Measurements from ENCODE around the gene CHD1L. TPM values are rescaled to one million over a fixed set of nuclear protein-coding genes. Genes with fewer than 3 reads are reported as not detected.
A peak's percentile ranks its signal among the peaks of the same experiment; 100 is the strongest.
"Not testable (repeated sequence)": the region's sequence is repeated elsewhere in the genome, so short reads cannot be mapped to it uniquely, and the experiment has no call there.

The CHD1L gene
- total RNA-seq, 3 donors from 2014 or later = 33.8 to 40.0 (median 34.5) TPM

GRCh38 chr1:147235822-147236221 lies 6.7 kb upstream of the CHD1L start:
- TF ChIP-seq, protein P1, sequence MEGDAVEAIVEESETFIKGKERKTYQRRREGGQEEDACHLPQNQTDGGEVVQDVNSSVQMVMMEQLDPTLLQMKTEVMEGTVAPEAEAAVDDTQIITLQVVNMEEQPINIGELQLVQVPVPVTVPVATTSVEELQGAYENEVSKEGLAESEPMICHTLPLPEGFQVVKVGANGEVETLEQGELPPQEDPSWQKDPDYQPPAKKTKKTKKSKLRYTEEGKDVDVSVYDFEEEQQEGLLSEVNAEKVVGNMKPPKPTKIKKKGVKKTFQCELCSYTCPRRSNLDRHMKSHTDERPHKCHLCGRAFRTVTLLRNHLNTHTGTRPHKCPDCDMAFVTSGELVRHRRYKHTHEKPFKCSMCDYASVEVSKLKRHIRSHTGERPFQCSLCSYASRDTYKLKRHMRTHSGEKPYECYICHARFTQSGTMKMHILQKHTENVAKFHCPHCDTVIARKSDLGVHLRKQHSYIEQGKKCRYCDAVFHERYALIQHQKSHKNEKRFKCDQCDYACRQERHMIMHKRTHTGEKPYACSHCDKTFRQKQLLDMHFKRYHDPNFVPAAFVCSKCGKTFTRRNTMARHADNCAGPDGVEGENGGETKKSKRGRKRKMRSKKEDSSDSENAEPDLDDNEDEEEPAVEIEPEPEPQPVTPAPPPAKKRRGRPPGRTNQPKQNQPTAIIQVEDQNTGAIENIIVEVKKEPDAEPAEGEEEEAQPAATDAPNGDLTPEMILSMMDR (IDR thresholded peaks at IDR 0.05) = no peak
- peak; percentile 7 for ATAC-seq
- peak in 1 of 3 donors; percentile 55 for DNase-seq
- intact Hi-C loops (cut with DNase I, micrococcal nuclease) = no loop called here
- Histone ChIP-seq H3K36me3 (ENCODE audit: low read depth) (no peaks in the 10 kb centered on the region), H3K9me3 (no peaks in the 10 kb centered on the region), H3K4me3 (no peak overlapping the region), H3K4me1 (ENCODE audit: low read depth) (peaks cover 34% of the 10 kb centered on the region)

GRCh38 chr1:147236448-147236847 lies 6.0 kb upstream of the CHD1L start:
- intact Hi-C loops (cut with DNase I, micrococcal nuclease) = no loop called here
- TF ChIP-seq, protein P1 (IDR thresholded peaks at IDR 0.05) = no peak

DNA sequence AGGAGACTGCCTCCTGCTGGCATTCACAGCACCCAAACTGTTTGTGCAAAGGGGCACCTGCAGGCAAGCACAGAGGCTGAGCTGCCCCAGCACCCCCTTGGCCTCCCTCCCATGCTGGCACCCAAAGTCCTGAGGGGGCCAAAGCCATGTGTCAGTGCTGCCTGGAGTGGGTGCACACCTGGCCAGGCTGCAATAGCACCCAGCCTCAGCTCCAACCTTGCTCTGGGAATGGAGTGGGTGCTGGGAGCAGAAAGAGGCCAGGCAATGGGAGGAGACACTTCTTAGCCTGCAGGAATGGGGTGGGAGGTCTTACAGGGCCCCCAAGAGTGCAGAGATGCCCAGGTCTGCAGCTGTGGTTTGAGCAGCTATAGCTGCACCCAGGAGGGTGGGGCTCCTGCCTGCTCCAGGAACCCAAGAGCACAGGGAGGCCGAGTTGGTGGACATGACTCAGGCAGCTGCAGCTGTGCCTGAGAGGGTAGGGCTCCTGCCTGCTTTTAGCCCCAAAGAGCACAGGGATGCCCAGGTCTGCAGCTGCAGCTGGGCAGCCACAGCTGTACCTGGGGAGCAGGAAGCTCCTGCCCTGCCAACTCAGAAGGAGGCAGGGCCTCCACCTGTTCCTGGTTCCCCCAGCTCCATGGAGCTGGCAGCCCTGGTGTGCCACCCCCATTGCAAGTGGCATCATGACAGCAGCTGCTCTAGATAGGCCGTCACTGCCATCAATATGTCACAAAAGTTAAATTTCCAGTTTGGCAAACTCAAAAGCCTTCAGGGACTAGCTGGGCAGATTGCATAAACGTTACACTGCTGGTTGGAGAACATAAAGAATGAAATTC lies 5.3 kb upstream of the CHD1L start:
- peaks cover 34% of the 10 kb centered on the region for H3K4me1 ChIP-seq (ENCODE audit: low read depth)
- TF ChIP-seq, protein P1 (IDR thresholded peaks at IDR 0.05) = no peak
- no peak overlapping the region for H3K4me3 ChIP-seq
- no peaks in the 10 kb centered on the region for H3K36me3 ChIP-seq (ENCODE audit: low read depth)
- intact Hi-C loops (cut with DNase I, micrococcal nuclease) = no loop called here
- H3K9me3 ChIP-seq = no peaks in the 10 kb centered on the region
- ATAC-seq (peak; percentile 87), DNase-seq (peak; percentile 61 to 76 (median 67))

More at GRCh38 chr1:147236448-147236847, 6.0 kb upstream of the CHD1L start:
- DNase-seq (no peak), ATAC-seq (no peak)
- no peak overlapping the region for H3K4me3 ChIP-seq
- no peaks in the 10 kb centered on the region for H3K36me3 ChIP-seq (ENCODE audit: low read depth)
- peaks cover 34% of the 10 kb centered on the region for H3K4me1 ChIP-seq (ENCODE audit: low read depth)
- H3K9me3 ChIP-seq = no peaks in the 10 kb centered on the region

DNA sequence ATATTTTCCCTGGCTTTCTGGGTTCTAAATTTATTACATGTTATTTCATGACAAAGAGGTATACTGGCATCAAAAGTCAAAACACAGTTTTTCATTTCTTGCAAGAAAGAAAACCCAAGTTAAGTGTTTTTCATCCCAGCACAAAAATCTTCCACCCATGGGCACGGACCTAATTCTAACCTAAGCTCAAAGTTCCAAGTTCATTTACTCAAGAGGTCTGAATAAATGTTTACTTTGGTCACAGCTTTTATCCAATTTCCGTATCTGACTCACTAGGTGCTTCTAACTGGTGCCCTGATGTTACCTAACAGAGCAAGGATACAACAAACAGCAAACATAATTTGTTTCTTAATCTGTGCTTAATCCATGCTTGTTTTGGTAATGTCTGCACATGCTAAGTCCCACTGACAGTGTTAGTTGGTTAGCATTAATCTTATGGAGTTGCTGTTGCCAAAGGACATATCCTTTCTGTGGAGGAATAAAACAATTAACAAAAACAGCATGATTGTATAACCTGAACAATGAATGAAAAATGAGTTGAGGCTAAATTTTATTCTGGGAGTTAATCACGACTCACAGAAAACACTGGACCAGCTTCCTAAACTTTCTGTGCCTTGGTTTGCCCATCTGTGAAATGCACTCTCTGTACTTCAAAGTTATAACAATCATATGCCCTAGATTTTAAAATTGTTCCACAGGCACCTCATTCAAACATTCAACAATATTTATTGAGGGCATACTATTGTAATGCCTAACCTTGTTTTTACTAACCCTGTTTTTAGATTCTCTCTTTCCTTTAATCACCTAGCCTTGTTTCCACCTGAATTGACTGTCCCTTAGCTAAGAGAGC lies 4.2 kb upstream of the CHD1L start:
- TF ChIP-seq, protein P1 (IDR thresholded peaks at IDR 0.05) = no peak
- H3K9me3 ChIP-seq = no peaks in the 10 kb centered on the region
- H3K36me3 ChIP-seq (ENCODE audit: low read depth) = no peaks in the 10 kb centered on the region
- H3K4me3 ChIP-seq = no peak overlapping the region
- DNase-seq (no peak), ATAC-seq (peak; percentile 55)
- intact Hi-C loops (cut with DNase I, micrococcal nuclease) = no loop called here
- peaks cover 34% of the 10 kb centered on the region for H3K4me1 ChIP-seq (ENCODE audit: low read depth)

GRCh38 chr1:147238925-147239820 lies 3.3 kb upstream of the CHD1L start:
- TF ChIP-seq, protein P1 (IDR thresholded peaks at IDR 0.05) = no peak
- Histone ChIP-seq H3K9me3 (no peaks in the 10 kb centered on the region), H3K36me3 (ENCODE audit: low read depth) (no peaks in the 10 kb centered on the region), H3K4me3 (no peak overlapping the region), H3K4me1 (ENCODE audit: low read depth) (peaks cover 34% of the 10 kb centered on the region)
- DNase-seq = no peak
- intact Hi-C loops (cut with DNase I, micrococcal nuclease) = no loop called here
- no peak for ATAC-seq

GRCh38 chr1:147240131-147240721 lies 2.3 kb upstream of the CHD1L start:
- not testable (repeated sequence) for H3K36me3 ChIP-seq (ENCODE audit: low read depth); H3K9me3 ChIP-seq; ATAC-seq; DNase-seq; H3K4me3 ChIP-seq
- intact Hi-C loops (cut with DNase I, micrococcal nuclease) = loop anchor here in 1 of 2 donors (5.0 kb wide), 1 partner anchor 68 kb away; the partner anchor contains the start of gene PRKAB2
- peaks cover 34% of the 10 kb centered on the region for H3K4me1 ChIP-seq (ENCODE audit: low read depth)
